M059J (cell line): ENCODE measurements around the gene ACO1. TPM values are rescaled to one million over a fixed set of nuclear protein-coding genes. Genes with fewer than 3 reads are reported as not detected.

Experiments
- DNase-seq: peaks from one replicate; pipeline ENCODE4 v3.0.0-alpha.2; 2012; ENCODE audit warnings: low read depth
- total RNA-seq: library from RNA; depleted of rRNA; stranded (reverse); fragments of >200 nt; shearing (Covaris generic); gene quantifications from 2 replicates; pipeline ENCODE4 v1.2.3, GENCODE V29; 2014; rRNA removed

The ACO1 gene
- 22.1 and 40.5 TPM in 2 replicates for total RNA-seq

GRCh38 chr9:32384364-32385151 lies at the start of gene ACO1:
TSS of gene ACO1 (plus strand) at chr9:32384643. CDS start at chr9:32405507, 20,864 bp downstream.
- DNase-seq = peak; percentile 80

- no peak for DNase-seq
Observed at GRCh38 chr9:32334916-32335895, 49.2 kb upstream of the ACO1 start.

- no peak for DNase-seq
Observed at GRCh38 chr9:32339424-32339823, 45.0 kb upstream of the ACO1 start.

- DNase-seq = no peak
Observed at GRCh38 chr9:32340361-32340760, 44.1 kb upstream of the ACO1 start.

GRCh38 chr9:32344551-32345182 lies 39.8 kb upstream of the ACO1 start:
- peak; percentile 75 for DNase-seq

- DNase-seq = no peak
Observed at GRCh38 chr9:32345243-32345642, 39.2 kb upstream of the ACO1 start.

- no peak for DNase-seq
Observed at GRCh38 chr9:32347571-32347970, 36.9 kb upstream of the ACO1 start.

- DNase-seq = peak; percentile 29
Observed at GRCh38 chr9:32348106-32348695, 36.2 kb upstream of the ACO1 start.

- no peak for DNase-seq
Observed at GRCh38 chr9:32349013-32349412, 35.4 kb upstream of the ACO1 start.

GRCh38 chr9:32350682-32351081 lies 33.8 kb upstream of the ACO1 start:
- peak; percentile 38 for DNase-seq

- DNase-seq = peak; percentile 25
Observed at GRCh38 chr9:32351845-32352244, 32.6 kb upstream of the ACO1 start.

GRCh38 chr9:32353476-32353875 lies 31.0 kb upstream of the ACO1 start:
- peak; percentile 10 for DNase-seq

GRCh38 chr9:32359452-32359851 lies 25.0 kb upstream of the ACO1 start:
- DNase-seq = no peak

- no peak for DNase-seq
Observed at GRCh38 chr9:32360983-32361673, 23.3 kb upstream of the ACO1 start.

- DNase-seq = no peak
Observed at GRCh38 chr9:32371279-32371678, 13.2 kb upstream of the ACO1 start.

GRCh38 chr9:32371679-32372078 lies 12.8 kb upstream of the ACO1 start:
- no peak for DNase-seq

- no peak for DNase-seq
Observed at GRCh38 chr9:32376285-32376684, 8.2 kb upstream of the ACO1 start.

- DNase-seq = peak; percentile 75
Observed at GRCh38 chr9:32378496-32378895, 5.9 kb upstream of the ACO1 start.

GRCh38 chr9:32378993-32379729 lies 5.3 kb upstream of the ACO1 start:
- DNase-seq = peak; percentile 84

GRCh38 chr9:32380944-32381343 lies 3.5 kb upstream of the ACO1 start:
- DNase-seq = no peak
